Measurements from ENCODE around the gene THBS2.
"Not testable (repeated sequence)": the region's sequence is repeated elsewhere in the genome, so short reads cannot be mapped to it uniquely, and the experiment has no call there.

THBS2 gene

GRCh38 chr6:169229615-169230321 lies 23.9 kb downstream of the THBS2 start:
- DNase-seq, result no peak

DNA sequence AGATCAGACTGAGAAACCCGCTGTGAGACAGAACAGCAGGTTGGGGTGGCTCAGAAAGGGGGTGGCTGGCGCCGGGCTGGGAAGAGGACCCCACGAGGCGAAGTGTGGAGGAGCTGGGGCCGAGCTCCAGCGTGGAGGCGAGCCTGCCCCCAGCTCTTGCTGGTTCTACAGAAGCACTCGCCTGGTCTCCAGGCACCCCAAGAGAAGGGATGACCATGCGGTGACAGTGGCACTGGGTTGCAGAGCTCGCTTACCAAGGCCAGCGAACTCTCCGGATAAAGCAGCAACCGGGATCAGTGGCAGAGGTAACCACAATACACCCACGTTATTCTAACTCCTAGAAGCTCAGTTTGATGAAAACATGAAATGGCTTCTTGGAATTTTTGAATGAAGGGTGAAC lies 26.5 kb downstream of the THBS2 start:
- DNase-seq, result no peak

DNA sequence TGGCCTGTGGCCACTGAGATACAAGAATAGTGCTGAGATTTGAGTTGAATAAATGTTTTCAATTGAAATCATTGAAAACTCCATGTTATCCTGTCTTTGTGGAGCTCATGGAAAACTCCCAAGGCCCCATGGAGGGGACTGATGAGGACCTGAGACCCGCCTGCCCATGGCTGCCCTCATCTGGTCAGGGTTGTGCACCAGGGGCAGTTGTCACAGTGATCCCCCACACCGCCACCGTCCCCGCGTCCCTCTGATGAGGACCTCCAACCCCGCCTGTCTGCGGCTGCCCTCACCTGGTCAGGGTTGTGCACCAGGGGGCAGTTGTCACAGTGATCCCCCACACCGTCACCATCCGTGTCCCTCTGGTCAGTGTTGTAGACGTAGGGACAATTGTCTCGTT lies 27.8 kb downstream of the THBS2 start:
- DNase-seq, result no peak

- DNase-seq, result no peak
Observed at GRCh38 chr6:169225131-169225576, 28.5 kb downstream of the THBS2 start.

- DNase-seq, result no peak
Observed at GRCh38 chr6:169224716-169225115, 28.9 kb downstream of the THBS2 start.

DNA sequence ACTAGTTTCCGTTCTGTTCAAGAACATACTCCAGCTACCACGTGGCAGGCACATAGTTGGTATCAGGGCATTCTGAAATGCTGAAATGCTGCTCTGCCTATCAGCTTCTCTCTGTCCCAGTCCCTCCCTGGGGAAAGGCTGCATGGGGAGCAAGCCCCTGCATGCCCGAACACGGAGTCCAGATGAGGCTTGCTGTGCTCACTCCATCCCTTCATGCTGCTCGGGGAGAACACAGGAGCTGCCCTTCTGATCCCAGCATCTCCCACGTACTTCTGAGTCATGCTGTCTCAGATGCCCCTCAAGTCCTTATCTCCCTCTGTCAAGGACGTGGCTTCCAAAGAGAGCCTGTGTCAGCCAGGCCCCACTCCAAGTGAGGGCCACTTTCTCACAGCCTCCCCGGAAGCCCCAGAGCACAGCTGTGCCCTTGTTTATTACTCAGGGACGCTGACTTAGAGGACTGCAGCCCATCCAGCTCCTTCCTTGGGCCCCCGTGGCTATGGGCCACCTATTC lies 29.4 kb downstream of the THBS2 start:
- DNase-seq, result no peak

- DNase-seq, result no peak
Observed at GRCh38 chr6:169223006-169223405, 30.6 kb downstream of the THBS2 start.

DNA sequence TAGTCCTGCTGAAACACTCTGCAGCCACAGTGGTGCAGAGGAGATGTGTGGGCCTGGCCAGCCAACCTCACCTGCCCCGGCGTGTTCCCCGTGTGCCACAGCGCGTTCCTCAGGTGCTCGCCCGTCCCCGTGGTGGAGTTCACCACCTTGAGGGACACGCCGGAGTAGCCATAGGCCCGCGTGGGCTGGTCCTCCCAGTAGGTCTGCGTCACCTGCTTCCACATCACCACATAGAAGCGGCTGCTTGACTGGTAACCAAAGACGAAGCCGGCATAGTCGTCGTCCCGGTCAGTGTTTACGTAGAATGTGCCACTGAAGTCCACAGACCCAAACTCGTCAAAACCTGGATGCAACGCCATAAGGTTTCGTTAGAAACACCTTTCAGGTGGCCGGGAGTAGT lies 31.5 kb downstream of the THBS2 start:
- no peak for DNase-seq

GRCh38 chr6:169221264-169221663 lies 32.4 kb downstream of the THBS2 start:
- DNase-seq, result no peak

DNA sequence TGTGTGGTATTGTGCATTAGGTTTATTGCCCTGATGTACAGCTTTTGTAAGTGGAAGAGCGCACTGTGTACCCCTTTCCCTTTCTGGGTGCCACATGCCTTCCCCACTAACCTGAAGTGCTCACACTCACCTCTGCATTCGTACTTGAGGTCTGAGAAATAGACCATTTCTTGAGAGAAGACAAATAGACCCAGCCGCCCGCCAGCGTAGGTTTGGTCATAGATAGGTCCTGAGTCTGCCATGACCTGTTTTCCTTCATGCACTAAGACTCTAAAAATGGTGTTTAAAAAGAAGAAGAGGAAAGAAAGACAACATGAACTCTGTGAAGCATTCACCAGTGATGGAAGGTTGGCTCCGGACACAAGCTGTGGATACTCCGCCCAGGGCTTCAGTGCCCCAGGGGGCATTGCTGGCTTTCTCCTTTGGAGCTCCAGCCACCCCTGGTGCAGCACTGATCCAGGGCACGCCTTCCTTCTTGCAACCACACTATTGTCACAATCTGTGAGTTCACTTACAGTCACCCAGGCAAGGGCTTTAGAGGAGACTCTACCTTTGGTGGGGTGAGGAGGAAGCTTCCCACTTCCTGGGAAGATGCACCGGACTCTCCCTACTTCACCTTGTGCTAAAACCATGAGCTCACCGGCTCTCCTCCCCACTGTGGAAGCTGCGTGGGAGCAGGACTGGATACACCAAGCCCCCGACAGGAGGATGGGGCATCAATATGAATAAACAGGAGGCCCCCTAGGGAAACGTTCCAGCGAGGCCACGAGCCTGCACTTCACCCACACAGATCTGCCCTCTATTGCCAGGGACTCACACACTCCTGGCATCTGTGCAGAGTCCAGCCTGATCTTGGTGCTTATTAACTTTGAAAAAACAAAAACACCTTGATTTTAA lies 33.3 kb downstream of the THBS2 start:
- no peak for DNase-seq

DNA sequence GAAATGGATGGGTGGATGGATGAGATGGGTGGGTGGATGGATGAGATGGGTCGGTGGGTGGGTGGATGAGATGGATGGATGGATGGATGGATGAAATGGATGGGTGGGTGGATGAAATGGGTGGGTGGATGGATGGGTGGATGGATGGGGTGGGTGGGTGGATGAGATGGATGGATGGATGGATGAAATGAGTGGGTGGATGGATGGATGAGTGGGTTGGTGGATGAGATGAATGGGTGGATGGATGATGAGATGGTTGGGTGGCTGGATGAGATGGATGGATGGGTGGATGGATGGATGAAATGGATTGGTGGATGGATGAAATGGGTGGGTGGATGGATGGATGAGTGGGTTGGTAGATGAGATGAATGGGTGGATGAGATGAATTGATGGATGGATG lies 35.7 kb downstream of the THBS2 start:
- no peak for DNase-seq

DNA sequence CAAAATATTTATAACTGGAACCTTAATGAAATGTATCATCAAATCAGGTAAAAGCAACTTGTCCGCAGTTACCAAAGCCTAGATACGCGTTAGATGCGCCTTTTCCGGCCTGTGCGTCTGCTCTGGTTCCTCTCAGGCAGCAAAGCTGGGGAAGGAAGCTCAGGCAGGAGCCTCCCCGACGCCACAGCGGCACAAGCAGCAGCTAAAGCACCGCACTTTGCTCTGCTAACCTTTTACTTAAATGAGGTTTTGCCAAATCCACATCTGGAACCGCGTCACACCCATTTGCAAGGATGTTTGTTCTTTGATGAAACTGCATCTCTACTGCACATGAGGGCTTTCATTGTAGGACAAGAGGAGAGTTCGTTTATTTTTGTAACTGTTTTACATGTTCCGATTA lies 36.8 kb downstream of the THBS2 start:
- no peak for DNase-seq

- no peak for DNase-seq
Observed at GRCh38 chr6:169215201-169215681, 38.4 kb downstream of the THBS2 start.

DNA sequence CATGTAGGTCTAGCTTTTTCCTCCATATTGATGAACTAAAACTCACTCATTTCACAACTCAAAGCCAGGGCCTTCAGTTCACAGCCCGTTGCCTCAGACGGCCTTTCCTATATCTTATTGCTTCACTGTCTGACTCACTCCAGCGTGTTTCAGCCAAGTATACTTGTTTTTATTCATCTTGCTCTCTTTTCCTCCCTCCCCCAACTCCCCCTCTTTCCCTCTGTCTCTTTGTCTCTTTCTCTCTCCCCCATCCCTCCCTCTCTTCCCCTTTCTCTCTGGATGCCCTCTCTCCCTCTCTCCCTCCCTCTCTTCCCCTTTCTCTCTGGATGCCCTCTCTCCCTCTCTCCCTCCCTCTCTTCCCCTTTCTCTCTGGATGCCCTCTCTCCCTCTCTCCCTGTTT lies 38.9 kb downstream of the THBS2 start:
- DNase-seq, result not testable (repeated sequence)

DNA sequence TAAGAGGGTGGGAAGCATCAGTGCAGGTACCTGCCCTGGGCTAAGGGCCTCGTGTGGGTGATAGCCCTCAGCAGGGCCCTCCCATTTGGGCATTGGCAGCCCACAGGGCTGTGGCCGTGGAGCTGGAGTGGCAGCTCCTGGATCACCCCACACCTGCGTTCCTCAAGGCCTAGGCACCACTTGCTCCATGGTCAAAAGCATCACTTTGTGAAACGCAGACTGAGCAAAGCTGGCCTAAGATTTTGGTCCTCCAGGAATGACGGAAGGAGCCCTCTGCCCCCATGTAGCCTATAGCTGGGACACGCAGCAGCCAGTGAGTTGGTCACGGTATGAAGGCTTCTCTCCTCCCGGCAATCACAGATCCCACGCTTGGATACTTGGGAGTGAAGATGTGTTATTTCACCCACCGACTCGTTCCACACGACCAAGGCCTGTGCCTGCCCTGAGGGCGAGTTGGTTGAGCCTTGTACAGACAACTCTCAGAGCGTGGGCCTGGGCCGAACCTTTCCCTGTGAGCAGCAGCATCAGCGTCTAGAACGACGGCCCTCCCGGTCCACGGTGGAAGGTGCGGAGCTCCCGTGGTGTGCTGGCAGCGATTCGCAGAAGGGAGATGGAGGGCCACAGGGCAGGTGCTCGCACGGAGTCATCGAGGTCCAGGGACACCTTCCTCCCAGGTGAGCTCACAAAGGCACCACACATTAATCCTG lies 39.7 kb downstream of the THBS2 start:
- DNase-seq, result no peak

DNA sequence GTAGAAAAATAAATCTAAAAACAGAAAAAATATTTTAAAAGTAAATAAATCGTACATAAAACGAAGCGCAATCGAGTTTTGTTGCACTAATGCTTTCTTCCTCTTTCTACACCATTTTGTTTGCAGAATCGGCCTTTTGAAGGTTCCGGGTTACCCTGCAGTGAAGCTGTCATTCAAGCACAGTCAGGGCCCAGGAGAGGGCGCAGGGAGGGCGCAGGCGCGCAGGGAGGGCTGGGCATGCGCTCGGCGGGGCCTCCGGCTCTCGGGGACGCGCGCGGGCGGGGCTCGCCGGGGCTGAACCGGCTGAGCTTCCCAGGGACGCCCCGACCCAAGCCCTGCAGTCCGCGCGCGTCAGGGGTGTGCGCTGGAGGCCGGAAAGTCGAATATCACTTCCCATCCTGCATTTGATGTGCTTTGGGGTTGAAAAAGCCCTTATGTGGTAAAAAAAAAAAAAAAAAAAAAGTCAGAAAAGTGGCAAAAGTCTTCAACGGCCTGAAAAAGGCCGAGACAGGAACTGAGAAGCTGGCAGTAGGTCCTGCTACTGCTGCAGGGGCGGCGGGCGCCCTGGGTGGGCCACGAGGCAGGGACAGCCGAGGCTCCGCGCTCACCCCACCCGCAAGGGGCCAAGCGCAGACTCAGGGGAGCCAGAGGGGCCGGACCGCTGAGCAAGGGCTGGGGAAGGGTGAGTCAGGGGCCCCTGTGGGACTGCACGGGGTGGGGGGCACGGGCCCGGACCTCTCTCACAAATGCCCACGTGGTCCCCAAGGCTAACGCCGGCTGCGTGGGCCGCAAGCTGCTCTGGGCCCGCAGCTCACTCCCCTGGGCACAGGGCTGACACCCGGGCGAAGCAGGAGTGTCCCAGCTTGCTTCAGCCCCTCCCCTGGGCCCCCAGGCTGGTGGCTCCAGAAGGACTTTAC lies 40.5 kb downstream of the THBS2 start:
- peak; percentile 49 for DNase-seq

GRCh38 chr6:169212436-169212835 lies 41.2 kb downstream of the THBS2 start:
- DNase-seq, result no peak

GRCh38 chr6:169211881-169212280 lies 41.8 kb downstream of the THBS2 start:
- DNase-seq, result no peak

GRCh38 chr6:169210611-169211010 lies 43.0 kb downstream of the THBS2 start:
- no peak for DNase-seq

DNA sequence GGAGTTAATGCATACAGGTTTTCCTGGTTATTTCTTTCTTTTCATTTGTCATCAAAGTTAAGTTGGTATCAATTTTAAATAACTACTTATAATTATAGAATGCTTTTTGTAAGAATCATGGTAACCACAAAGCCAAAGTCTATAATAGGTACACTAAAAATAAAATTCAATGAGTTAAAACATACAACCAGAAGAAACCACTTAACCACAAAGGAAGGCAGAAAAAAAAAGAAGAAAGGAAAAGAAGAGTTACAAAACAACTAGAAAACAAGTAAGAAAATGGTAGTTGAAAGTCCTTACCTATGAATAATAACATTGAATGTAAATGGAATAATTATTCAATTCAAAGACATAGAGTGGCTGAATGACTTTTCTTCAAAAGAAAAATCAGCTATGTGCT lies 45.6 kb downstream of the THBS2 start:
- DNase-seq, result no peak

DNA sequence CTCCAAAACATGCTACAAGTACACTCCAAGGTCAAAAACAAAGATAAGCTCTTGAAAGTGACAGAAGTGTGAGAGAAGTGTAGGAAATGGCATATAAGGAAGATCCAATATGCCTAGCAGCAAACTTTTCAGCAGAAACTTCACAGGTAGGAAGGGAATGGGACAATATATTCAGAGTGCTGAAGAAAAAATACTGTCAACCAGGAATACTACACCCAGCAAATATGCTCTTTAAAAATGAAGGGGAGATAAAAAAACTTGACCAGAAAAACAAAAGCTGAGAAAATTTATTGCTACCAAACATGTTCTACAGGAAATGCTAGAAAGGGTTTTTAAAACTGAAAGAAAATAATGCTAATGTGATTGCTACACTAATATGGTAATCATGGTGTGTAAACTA lies 46.2 kb downstream of the THBS2 start:
- no peak for DNase-seq

Measured in NCI-H2171 (cell line).